ENCODE data around the gene EXOC3L2. TPM values are rescaled to one million over a fixed set of nuclear protein-coding genes. Genes with fewer than 3 reads are reported as not detected.

Gene EXOC3L2
- total and polyA plus RNA-seq, 2 experiments from 2014 or later: 1.3 TPM; not detected in 1

DNA sequence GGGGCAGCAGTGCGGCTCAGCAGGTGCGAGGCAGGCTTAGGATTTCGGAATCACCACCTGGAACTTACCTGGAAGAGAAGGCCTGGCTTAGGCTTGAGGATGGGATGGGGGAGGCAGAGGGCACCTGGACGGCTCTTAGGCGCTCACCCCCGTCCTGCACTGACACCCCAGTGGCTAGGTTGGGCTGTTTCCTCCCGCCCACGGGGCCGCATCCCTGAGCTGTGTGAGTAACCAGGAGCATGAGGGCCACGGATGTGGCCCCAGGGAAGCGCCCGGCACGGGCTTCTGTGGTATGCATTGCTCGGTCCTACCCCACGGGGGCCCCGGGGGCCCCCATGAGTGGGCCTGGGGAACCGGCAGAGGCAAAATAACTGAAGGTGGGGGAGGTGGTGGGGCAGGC is 82.1 kb downstream of the EXOC3L2 start:
- Histone ChIP-seq H3K79me2 (no peaks in the 10 kb centered on the region), H3K4me3 (no peak overlapping the region), H2AFZ (no peak overlapping the region), H3K9me3 (ENCODE audit: low read depth) (no peaks in the 10 kb centered on the region), H3K9me2 (replicated peaks; ENCODE audit: insufficient read depth) (no peaks in the 10 kb centered on the region), H4K20me1 (ENCODE audit: insufficient read depth, poor library complexity, severe bottlenecking) (no peaks in the 10 kb centered on the region), H3K4me2 (no peak overlapping the region), H3K27me3 (no peaks in the 10 kb centered on the region), H3K36me3 (replicated peaks; ENCODE audit: insufficient read depth, low read depth) (no peaks in the 10 kb centered on the region), H3K4me1 (ENCODE audit: insufficient read depth) (peaks cover 9% of the 10 kb centered on the region), H3K27ac (no peak overlapping the region)
- no peak for DNase-seq (ENCODE audit: low spot score)
- 89% methylated on average over 15 of the region's 17 CpGs for WGBS (ENCODE audit: low lambda C conversion rate, missing lambda C conversion rate)
- no peak for TF ChIP-seq EZH2 (IDR thresholded peaks at IDR 0.05; ENCODE audit: borderline replicate concordance)
- no peak for TF ChIP-seq EZH2phosphoT487 (IDR thresholded peaks at IDR 0.05; ENCODE audit: low read depth, severe bottlenecking, unreplicated experiment)
- TF ChIP-seq, protein P1, sequence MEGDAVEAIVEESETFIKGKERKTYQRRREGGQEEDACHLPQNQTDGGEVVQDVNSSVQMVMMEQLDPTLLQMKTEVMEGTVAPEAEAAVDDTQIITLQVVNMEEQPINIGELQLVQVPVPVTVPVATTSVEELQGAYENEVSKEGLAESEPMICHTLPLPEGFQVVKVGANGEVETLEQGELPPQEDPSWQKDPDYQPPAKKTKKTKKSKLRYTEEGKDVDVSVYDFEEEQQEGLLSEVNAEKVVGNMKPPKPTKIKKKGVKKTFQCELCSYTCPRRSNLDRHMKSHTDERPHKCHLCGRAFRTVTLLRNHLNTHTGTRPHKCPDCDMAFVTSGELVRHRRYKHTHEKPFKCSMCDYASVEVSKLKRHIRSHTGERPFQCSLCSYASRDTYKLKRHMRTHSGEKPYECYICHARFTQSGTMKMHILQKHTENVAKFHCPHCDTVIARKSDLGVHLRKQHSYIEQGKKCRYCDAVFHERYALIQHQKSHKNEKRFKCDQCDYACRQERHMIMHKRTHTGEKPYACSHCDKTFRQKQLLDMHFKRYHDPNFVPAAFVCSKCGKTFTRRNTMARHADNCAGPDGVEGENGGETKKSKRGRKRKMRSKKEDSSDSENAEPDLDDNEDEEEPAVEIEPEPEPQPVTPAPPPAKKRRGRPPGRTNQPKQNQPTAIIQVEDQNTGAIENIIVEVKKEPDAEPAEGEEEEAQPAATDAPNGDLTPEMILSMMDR (IDR thresholded peaks at IDR 0.05; ENCODE audit: poor library complexity): no peak

DNA sequence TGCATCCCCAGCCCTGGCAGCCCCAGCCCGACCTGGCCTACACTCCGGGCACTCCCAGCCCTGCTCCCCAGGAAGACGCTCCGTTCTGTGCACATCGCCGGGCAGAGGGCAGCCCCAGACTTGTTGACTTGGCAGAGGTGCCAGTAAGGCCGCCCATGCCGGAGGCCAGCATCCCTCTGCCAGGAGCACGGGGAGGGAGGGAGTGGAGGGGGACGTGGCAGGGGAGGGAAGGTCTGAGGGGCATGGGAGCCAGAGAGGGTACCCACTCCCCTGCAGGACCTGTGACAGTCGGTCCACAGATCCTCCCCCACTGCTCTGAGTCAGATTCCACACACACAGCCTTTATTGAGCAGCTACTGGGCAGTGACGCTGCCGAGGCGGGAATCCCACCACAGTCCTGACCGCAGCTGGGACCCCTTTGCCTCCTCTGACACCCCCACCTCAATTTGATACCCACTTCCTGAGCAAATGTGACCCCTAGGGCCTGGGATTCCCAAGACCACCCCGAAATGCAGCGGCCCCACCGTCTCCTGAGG is 82.5 kb downstream of the EXOC3L2 start:
- Histone ChIP-seq H3K36me3 (replicated peaks; ENCODE audit: insufficient read depth, low read depth) (no peaks in the 10 kb centered on the region), H3K4me2 (no peak overlapping the region), H3K4me1 (ENCODE audit: insufficient read depth) (peaks cover 9% of the 10 kb centered on the region), H2AFZ (no peak overlapping the region), H3K27ac (no peak overlapping the region), H3K4me3 (no peak overlapping the region), H3K27me3 (no peaks in the 10 kb centered on the region), H3K9me3 (ENCODE audit: low read depth) (no peaks in the 10 kb centered on the region), H4K20me1 (ENCODE audit: insufficient read depth, poor library complexity, severe bottlenecking) (no peaks in the 10 kb centered on the region), H3K79me2 (no peaks in the 10 kb centered on the region), H3K9me2 (replicated peaks; ENCODE audit: insufficient read depth) (no peaks in the 10 kb centered on the region)
- no peak for TF ChIP-seq EZH2phosphoT487 (IDR thresholded peaks at IDR 0.05; ENCODE audit: low read depth, severe bottlenecking, unreplicated experiment)
- TF ChIP-seq, protein P1 (IDR thresholded peaks at IDR 0.05; ENCODE audit: poor library complexity): no peak
- TF ChIP-seq EZH2 (IDR thresholded peaks at IDR 0.05; ENCODE audit: borderline replicate concordance): no peak
- no peak for DNase-seq (ENCODE audit: low spot score)
- 93% methylated on average over 12 of the region's 18 CpGs for WGBS (ENCODE audit: low lambda C conversion rate, missing lambda C conversion rate)

Other genes with a start within 250 kb of the EXOC3L2 start
- gene RELB, start 243.9 kb downstream of the EXOC3L2 start, total RNA-seq: 6.3 and 8.5 TPM in 2 replicates
- gene RELB, start 243.9 kb downstream of the EXOC3L2 start, polyA plus RNA-seq: 9.1 and 13.9 TPM in 2 replicates
- 32.3 and 56.2 TPM in 2 replicates for gene CLASRP, start 206.4 kb downstream of the EXOC3L2 start, total RNA-seq
- 45.8 and 74.5 TPM in 2 replicates for gene CLASRP, start 206.4 kb downstream of the EXOC3L2 start, polyA plus RNA-seq
- 0.52 TPM in 1 of 2 replicates, not detected in the other for gene ZNF296, start 168.9 kb downstream of the EXOC3L2 start, total RNA-seq
- 1.2 TPM in 1 of 2 replicates, not detected in the other for gene ZNF296, start 168.9 kb downstream of the EXOC3L2 start, polyA plus RNA-seq
- gene GEMIN7, start 166.1 kb downstream of the EXOC3L2 start, total RNA-seq: 48.8 and 50.7 TPM in 2 replicates
- gene GEMIN7, start 166.1 kb downstream of the EXOC3L2 start, polyA plus RNA-seq: 55.3 and 69.0 TPM in 2 replicates
- 28.1 and 30.8 TPM in 2 replicates for gene PPP1R37, start 152.2 kb downstream of the EXOC3L2 start, total RNA-seq
- 14.0 and 15.2 TPM in 2 replicates for gene PPP1R37, start 152.2 kb downstream of the EXOC3L2 start, polyA plus RNA-seq
- 0.08 and 0.27 TPM in 2 replicates for gene NKPD1, start 84.4 kb downstream of the EXOC3L2 start, total RNA-seq
- gene NKPD1, start 84.4 kb downstream of the EXOC3L2 start, polyA plus RNA-seq: 0.50 and 0.60 TPM in 2 replicates
- 24.6 and 25.7 TPM in 2 replicates for gene TRAPPC6A, start 67.2 kb downstream of the EXOC3L2 start, total RNA-seq
- gene TRAPPC6A, start 67.2 kb downstream of the EXOC3L2 start, polyA plus RNA-seq: 60.1 and 75.8 TPM in 2 replicates
- 8.4 and 12.5 TPM in 2 replicates for gene BLOC1S3, start 66.6 kb downstream of the EXOC3L2 start, total RNA-seq
- 15.6 and 17.1 TPM in 2 replicates for gene BLOC1S3, start 66.6 kb downstream of the EXOC3L2 start, polyA plus RNA-seq
- gene MARK4, start 5.9 kb upstream of the EXOC3L2 start, total RNA-seq: 9.5 and 23.0 TPM in 2 replicates
- gene MARK4, start 5.9 kb upstream of the EXOC3L2 start, polyA plus RNA-seq: 13.5 and 14.8 TPM in 2 replicates
- 0.40 and 1.3 TPM in 2 replicates for gene CKM, start 77.5 kb upstream of the EXOC3L2 start, total RNA-seq
- 0.39 and 1.0 TPM in 2 replicates for gene CKM, start 77.5 kb upstream of the EXOC3L2 start, polyA plus RNA-seq
- 3.3 and 5.5 TPM in 2 replicates for gene KLC3, start 95.3 kb upstream of the EXOC3L2 start, total RNA-seq
- gene KLC3, start 95.3 kb upstream of the EXOC3L2 start, polyA plus RNA-seq: 2.7 and 7.6 TPM in 2 replicates
- 10.1 and 13.9 TPM in 2 replicates for gene ERCC2, start 125.2 kb upstream of the EXOC3L2 start, total RNA-seq
- gene ERCC2, start 125.2 kb upstream of the EXOC3L2 start, polyA plus RNA-seq: 7.1 and 7.3 TPM in 2 replicates
- 7.9 and 8.7 TPM in 2 replicates for gene PPP1R13L, start 159.7 kb upstream of the EXOC3L2 start, total RNA-seq
- 14.8 and 22.9 TPM in 2 replicates for gene PPP1R13L, start 159.7 kb upstream of the EXOC3L2 start, polyA plus RNA-seq
- gene POLR1G, start 161.2 kb upstream of the EXOC3L2 start, total RNA-seq: 2.7 and 3.3 TPM in 2 replicates
- 2.4 and 2.5 TPM in 2 replicates for gene POLR1G, start 161.2 kb upstream of the EXOC3L2 start, polyA plus RNA-seq
- gene ERCC1, start 178.5 kb upstream of the EXOC3L2 start, total RNA-seq: 42.5 and 51.0 TPM in 2 replicates
- gene ERCC1, start 178.5 kb upstream of the EXOC3L2 start, polyA plus RNA-seq: 66.7 and 72.8 TPM in 2 replicates
- gene FOSB, start 222.6 kb upstream of the EXOC3L2 start, total RNA-seq: 37.9 and 73.1 TPM in 2 replicates
- gene FOSB, start 222.6 kb upstream of the EXOC3L2 start, polyA plus RNA-seq: 114 and 168 TPM in 2 replicates

All from hepatocyte (in vitro differentiated cells).